ENCODE measurements around the gene MACROD2. TPM values are rescaled to one million over a fixed set of nuclear protein-coding genes. Genes with fewer than 3 reads are reported as not detected.

MACROD2 gene
- total RNA-seq, 1 experiment from 2014 or later = 1.3 TPM

DNA sequence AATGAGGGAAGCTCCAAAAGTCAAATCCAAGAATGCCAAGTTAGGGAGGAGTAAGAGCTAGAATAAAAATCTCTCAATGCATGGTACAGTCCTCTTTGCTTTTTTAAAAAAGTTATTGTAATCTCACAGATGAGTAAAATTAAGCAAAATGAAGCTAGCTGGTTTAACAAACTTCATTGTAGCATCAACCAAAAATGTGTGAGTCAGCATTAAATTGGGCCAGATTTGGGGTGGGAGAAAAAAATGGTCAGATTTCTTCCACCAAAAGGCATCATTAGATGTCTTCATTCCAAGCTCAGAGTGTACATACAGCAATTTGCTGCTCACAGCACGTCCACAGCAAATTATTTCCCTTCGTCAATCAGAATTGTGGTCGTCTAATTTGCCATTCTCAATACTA, 783.6 kb downstream of the MACROD2 start:
- DNase-seq (ENCODE audit: low read depth, low spot score) = no peak
- in situ Hi-C loops (cut with HindIII; ENCODE audit: low pct_unique_long_range_greater_than_20kb, low sequenced_read_pairs) = no loop called here

GRCh38 chr20:14780508-14780907, 785.2 kb downstream of the MACROD2 start:
- no peak for DNase-seq (ENCODE audit: low read depth, low spot score)

DNA sequence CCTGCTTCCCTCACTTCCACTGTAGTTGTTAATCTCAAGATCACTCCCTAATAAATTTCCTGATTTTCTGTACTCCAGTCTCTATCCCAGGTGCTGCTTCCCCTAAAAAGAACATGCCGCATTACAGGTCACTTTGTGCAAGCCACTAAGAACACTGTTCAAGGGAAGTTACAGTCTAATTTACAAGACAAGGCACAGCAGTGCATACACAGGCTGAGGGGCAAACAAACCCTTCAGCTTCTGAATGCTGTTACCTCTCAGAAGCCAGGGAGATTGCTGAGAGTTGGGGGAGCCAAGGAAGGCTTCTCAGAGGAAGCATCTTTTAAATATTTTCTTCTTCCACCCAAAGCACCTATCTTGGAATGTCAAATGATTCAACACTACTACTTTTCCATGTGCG, 787.4 kb downstream of the MACROD2 start:
- DNase-seq (ENCODE audit: low read depth, low spot score) = no peak
- in situ Hi-C loops (cut with HindIII; ENCODE audit: low pct_unique_long_range_greater_than_20kb, low sequenced_read_pairs) = no loop called here

More at GRCh38 chr20:14780508-14780907, 785.2 kb downstream of the MACROD2 start:
- in situ Hi-C loops (cut with HindIII; ENCODE audit: low pct_unique_long_range_greater_than_20kb, low sequenced_read_pairs) = no loop called here

GRCh38 chr20:14783766-14784165, 788.5 kb downstream of the MACROD2 start:
- DNase-seq (ENCODE audit: low read depth, low spot score) = no peak
- in situ Hi-C loops (cut with HindIII; ENCODE audit: low pct_unique_long_range_greater_than_20kb, low sequenced_read_pairs) = no loop called here

DNA sequence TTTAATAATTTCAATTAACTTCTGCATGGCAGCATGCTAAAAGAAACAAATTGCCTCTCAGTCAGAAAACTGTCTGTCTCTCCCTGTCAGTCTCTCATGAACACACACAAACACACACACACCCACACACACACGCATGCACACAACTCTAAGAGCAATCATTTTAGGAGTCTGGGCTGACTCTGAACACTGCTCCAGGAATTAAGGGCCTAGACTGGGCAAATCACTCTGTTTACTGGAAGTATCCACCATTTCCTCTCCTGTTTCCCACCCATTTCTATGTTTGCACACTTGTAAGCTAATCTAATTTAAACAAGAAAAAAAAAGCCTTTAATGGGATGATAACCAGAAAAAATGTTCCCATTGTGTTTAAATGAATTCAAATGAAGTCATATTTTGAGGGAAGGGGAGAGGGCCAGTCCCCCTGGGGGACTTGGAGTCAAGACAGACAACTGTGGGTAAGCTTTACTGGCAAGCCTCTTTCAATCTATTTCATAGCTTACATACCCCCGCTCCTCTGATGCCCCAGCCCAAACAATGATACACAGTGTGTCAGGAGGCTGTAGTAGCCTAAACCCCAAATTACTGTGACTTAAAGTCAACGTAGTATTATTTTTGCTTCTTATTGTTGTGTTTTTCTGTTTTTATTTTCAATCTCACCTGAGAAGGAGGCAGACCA, 789.9 kb downstream of the MACROD2 start:
- in situ Hi-C loops (cut with HindIII; ENCODE audit: low pct_unique_long_range_greater_than_20kb, low sequenced_read_pairs) = no loop called here
- DNase-seq (ENCODE audit: low read depth, low spot score) = no peak

DNA sequence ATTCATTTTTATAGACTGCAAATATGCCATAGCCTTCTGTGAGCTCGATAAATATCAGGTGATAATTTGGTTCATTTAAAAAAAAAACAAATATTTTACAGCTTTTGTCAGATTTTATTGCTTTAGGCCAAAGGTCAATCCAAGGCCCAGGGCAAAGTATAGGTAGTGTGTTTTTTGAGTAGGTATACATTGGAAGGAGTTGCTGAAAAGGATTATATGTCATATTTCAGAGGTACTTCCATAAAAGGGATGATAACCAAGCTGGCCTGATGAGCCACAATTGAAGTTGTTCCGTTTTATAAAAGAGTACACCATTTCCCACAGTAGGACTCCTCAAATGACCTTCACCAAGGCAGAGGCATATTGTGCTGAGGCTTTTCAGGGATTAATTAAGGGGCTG, 794.9 kb downstream of the MACROD2 start:
- DNase-seq (ENCODE audit: low read depth, low spot score) = no peak
- in situ Hi-C loops (cut with HindIII; ENCODE audit: low pct_unique_long_range_greater_than_20kb, low sequenced_read_pairs) = no loop called here

DNA sequence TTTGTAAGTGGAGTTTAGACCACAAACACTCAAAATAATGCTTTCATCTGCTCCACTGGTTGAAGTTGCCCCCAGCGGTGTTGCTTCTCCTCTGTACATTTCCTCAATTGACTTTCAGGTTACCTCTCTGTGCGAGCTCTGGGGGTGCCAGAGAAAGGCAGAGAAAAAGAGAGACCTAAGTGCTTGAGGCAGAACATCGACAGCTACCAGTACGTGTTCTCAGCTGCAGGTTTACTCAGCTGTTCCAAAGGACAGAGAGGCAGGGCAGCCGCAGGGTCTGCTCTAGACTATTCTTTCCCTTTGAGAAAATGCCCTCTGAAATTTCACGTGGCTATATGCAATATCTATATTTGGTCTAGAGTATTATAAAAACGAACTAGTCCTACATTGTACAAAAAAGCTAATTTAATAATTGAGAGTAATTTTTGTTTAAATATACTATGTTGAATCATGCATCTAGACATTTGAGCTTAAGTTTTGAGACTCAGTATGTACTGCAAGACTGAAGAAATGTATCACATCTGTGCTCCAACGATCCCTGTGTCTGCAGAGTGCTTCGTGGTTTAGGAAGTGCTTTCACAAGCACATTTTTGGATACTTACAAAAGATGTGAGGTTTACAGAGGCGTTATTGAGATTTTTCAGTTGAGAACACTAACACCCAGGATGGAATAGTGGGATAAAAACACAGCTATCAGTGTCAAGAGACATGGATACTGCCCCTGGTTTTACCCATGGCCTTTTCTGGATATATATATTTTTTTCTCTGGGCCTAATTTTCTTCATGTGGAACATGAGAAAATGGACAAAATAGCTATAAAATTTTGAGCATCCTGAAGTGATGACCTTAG, 795.7 kb downstream of the MACROD2 start:
- DNase-seq (ENCODE audit: low read depth, low spot score) = no peak
- in situ Hi-C loops (cut with HindIII; ENCODE audit: low pct_unique_long_range_greater_than_20kb, low sequenced_read_pairs) = no loop called here

GRCh38 chr20:14792915-14793314, 797.6 kb downstream of the MACROD2 start:
- in situ Hi-C loops (cut with HindIII; ENCODE audit: low pct_unique_long_range_greater_than_20kb, low sequenced_read_pairs) = no loop called here
- DNase-seq (ENCODE audit: low read depth, low spot score) = no peak

GRCh38 chr20:14799545-14800216, 804.4 kb downstream of the MACROD2 start:
- in situ Hi-C loops (cut with HindIII; ENCODE audit: low pct_unique_long_range_greater_than_20kb, low sequenced_read_pairs) = no loop called here

DNA sequence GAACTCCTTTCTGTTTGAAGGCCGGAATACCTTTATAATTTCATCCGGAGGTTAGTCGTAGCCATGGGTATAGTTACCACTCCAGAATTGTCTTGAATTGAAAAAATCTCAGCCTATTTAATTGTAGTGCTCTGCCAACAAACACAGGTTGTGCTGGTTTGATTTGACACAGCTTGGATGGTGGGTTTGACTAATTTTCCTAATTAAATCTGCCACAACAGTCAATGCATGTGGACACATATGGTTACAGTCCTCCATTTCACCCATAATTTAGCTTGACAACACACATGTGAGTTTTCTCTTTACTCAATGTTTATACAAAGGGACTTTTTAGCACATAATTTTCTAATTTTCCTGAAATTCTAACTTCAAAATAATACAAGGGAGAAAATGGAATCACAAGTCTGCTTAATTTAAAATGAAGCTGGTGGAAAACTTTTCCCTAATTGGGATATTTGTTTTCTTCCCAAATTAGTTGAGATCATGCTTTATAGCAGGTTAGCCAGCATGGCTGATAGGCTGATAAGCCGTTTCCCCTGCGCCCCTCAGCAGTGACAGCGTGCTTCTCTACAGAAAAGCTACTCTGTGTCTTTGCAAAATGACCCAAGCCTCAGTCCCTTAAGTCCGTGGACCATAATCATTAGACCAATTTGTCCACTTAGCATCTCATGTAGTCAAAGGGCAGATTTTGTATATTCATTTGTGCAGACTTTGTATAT, 805.5 kb downstream of the MACROD2 start:
- in situ Hi-C loops (cut with HindIII; ENCODE audit: low pct_unique_long_range_greater_than_20kb, low sequenced_read_pairs) = no loop called here
- DNase-seq (ENCODE audit: low read depth, low spot score) = no peak

More at GRCh38 chr20:14799545-14800216, 804.4 kb downstream of the MACROD2 start:
- DNase-seq (ENCODE audit: low read depth, low spot score) = no peak

DNA sequence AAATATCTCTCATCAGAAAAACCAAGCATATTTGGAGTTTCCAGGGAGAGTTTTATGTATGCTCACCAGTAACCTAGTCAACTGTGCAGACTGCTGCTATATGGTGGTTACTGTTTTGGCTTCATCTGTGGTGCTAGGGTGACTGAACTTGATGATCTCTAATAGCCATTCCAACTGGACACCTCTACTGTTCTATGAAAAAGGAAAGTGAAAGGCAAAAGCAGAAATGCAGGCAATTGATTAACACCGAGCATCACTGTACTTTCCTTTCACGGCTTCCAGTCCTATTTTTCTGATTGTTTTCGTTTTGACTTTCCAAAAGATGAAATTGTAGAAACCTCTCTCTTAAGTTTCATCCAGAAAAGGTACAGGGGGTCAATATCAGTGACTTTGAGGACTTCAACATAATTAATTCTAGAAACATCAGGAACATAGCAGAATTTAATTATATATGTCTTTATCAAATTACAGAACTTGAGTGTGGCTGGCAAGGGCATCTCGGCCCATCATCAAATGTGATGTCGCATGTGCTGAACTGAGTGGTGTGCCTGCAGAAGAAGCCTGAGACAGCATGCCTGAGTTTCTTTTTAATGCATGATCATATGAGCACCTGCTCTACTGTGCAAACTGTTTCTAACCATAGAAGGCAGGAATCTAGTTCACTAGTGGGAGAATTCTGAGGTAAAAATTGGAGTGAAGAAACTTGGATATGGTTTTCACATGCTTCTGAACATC, 806.4 kb downstream of the MACROD2 start:
- in situ Hi-C loops (cut with HindIII; ENCODE audit: low pct_unique_long_range_greater_than_20kb, low sequenced_read_pairs) = no loop called here
- DNase-seq (ENCODE audit: low read depth, low spot score) = no peak

- in situ Hi-C loops (cut with HindIII; ENCODE audit: low pct_unique_long_range_greater_than_20kb, low sequenced_read_pairs) = no loop called here
- no peak for DNase-seq (ENCODE audit: low read depth, low spot score)
Observed at GRCh38 chr20:14807224-14807623, 811.9 kb downstream of the MACROD2 start.

DNA sequence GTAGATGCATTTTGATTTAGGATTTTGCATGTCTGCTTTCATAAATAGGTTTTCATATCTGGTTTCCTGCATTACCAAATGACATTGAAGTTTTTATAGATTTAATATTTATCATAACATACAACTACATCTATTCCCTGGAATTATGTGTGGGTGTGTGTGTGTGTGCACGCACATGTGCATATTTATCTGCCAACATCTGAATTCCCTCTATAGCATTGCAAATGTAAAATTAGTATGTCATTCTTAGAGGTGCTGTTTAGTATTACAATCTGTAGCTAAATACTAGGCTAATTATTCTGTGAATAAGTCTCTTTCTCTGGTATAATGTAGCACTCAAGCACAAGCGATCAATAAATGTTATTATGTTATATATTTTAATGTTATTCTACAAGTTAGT, 820.0 kb downstream of the MACROD2 start:
- in situ Hi-C loops (cut with HindIII; ENCODE audit: low pct_unique_long_range_greater_than_20kb, low sequenced_read_pairs) = no loop called here

GRCh38 chr20:14816471-14816870, 821.2 kb downstream of the MACROD2 start:
- DNase-seq (ENCODE audit: low read depth, low spot score) = no peak
- in situ Hi-C loops (cut with HindIII; ENCODE audit: low pct_unique_long_range_greater_than_20kb, low sequenced_read_pairs) = no loop called here

More for the DNA sequence above, 820.0 kb downstream of the MACROD2 start:
- no peak for DNase-seq (ENCODE audit: low read depth, low spot score)

DNA sequence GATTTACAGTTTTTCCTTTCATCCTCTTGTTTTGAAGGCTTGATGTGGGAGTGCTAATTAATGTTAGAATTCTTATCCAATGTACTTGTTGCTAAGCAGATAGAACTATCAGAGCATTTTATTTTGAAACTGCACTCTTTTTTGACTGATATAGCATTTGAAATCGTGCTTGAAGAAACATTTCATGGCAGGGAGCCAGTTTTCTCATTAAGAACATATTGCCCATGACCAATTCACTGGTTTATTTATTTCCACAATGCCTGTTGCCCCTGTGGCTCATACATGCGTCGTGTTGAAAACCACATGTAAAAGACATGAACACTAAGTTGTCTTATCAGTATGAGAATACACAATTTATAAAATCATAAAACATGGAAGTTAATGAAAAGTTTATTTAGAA, 821.8 kb downstream of the MACROD2 start:
- no peak for DNase-seq (ENCODE audit: low read depth, low spot score)
- in situ Hi-C loops (cut with HindIII; ENCODE audit: low pct_unique_long_range_greater_than_20kb, low sequenced_read_pairs) = no loop called here

DNA sequence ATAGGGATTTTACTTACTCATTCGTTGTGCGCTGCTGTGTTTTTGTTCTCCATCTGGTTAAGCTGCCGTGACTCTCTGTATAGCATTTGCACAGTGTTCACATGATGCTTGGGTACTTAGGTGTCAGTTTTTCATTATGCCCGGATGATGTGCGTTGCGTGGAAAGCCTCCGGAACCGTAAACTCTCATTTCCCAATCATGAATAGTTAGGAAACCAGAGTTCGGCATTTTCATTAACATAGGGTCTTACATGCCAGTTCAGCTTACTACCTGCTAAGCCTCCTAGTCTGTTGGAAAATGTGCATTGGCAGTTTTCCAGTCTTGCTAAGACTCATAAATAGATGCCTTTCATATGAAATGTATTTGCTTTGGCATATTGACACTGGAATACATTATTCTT, 825.5 kb downstream of the MACROD2 start:
- no peak for DNase-seq (ENCODE audit: low read depth, low spot score)
- in situ Hi-C loops (cut with HindIII; ENCODE audit: low pct_unique_long_range_greater_than_20kb, low sequenced_read_pairs) = no loop called here

DNA sequence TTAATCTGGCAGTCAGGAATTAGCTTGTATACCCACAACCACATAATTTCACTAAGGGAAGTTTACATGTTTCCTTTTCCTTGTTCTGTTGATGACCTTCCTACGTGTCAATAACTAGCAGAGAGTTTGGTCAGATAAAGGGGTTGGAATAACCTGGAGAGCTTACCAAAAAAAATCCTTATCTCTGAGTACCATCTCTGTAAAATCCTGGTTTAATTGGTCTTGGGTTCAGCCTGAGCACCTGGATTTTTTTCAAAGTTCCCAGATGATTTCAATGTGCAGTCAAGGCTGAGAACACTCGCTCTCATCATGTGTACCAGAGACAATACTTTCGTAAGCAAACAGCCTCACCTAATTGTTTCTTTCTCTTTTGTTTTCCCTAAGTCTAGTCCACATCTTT, 825.9 kb downstream of the MACROD2 start:
- no peak for DNase-seq (ENCODE audit: low read depth, low spot score)
- in situ Hi-C loops (cut with HindIII; ENCODE audit: low pct_unique_long_range_greater_than_20kb, low sequenced_read_pairs) = no loop called here
